ENCODE results near the gene TEX50.
"Not testable (repeated sequence)": the region's sequence is repeated elsewhere in the genome, so short reads cannot be mapped to it uniquely, and the experiment has no call there.

The TEX50 gene, protein sequence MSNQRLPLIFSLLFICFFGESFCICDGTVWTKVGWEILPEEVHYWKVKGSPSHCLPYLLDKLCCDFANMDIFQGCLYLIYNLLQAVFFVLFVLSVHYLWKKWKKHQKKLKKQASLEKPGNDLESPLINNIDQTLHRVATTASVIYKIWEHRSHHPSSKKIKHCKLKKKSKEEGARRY

DNA sequence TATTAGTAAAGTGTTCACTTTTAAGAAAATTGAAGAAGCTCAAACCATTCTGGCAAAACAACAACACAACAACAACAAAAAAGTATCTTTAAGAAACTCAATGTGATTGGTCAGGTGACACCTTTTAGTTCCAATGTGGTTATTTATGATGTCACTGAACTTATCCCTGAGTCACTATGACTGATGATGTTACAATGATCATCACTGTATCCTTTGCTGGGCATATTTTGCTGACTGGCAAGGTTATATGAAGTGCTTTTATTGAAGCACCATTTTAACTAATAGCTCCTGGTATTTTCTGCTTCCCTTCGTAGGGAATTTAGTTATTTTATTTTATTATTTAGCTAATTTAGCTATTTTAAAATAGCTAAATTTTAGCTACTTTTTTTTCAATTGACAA lies at the start of gene TEX50:
Gene TEX50 (plus strand): TSS at position 223 of the 400 bp plus-strand sequence. CDS start 184 bp downstream, outside the sequence.
- H3K27ac ChIP-seq = no peak within 1 kb of the TSS
- TF ChIP-seq CTCF (conservative IDR thresholded peaks at IDR 0.05) = no peak

DNA sequence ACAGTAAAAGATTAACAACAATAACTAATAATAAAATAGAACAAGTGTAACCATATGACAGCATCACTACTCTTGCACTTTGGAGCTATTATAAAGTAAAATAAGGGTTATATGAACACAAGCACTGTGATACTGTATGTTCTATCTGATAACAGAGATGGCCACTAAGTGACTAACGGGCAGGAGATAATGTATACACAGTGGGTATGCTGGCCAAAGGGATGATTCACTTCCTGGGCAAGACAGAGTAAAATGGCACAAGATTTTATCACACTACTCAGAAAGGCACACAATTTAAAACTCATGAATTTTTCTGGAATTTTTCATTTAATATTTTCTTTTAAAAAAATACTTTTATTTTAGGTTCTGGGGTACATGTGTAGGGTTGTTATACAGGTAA lies 44.6 kb upstream of the TEX50 start:
- no peak overlapping the region for H3K27ac ChIP-seq
- TF ChIP-seq CTCF (conservative IDR thresholded peaks at IDR 0.05) = no peak

GRCh38 chr1:173591138-173591537 lies 44.0 kb upstream of the TEX50 start:
- H3K27ac ChIP-seq = not testable (repeated sequence)

DNA sequence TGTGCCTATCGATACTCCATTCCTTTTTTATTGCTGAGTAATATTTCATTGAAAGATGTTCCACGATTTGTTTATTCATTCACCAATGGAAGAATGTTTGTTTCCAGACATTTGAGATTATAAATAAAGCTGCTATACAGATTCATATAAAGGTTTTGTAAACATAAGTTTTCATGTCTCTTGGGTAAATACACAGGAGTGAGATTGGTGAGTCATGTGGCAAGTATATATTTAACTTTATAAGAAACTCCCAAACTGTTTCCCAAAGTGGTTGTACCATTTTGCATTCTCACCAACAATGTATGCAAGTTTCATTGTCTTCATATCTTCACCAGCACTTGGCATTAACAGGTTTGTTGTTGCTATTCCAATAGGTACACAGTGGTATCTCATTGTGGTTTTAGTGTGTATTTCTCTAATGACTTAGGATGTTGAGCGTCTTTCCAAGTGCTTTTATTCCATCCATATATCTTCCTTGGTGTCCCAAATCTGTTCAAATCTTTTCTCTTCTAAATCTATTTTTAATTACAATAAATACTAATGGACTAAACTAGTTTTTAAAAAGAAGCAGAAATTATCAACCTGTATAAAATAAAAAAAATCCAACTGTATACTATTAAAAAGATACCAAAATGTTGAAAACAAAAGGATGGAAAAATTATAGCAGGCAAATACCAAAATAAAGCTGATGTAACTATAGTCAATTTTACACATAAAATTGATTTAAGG lies 38.9 kb upstream of the TEX50 start:
- TF ChIP-seq CTCF (conservative IDR thresholded peaks at IDR 0.05) = no peak
- H3K27ac ChIP-seq = no peak overlapping the region

GRCh38 chr1:173601588-173601987 lies 33.5 kb upstream of the TEX50 start:
- no peak for TF ChIP-seq CTCF (conservative IDR thresholded peaks at IDR 0.05)
- no peak overlapping the region for H3K27ac ChIP-seq

GRCh38 chr1:173603056-173603591 lies 32.0 kb upstream of the TEX50 start, which contains the start of gene SLC9C2:
TSS of gene SLC9C2 (minus strand) at chr1:173603072. CDS start at chr1:173601776, 1,296 bp downstream.
- no peak for TF ChIP-seq CTCF (conservative IDR thresholded peaks at IDR 0.05)
- no peak within 1 kb of the TSS for H3K27ac ChIP-seq

- H3K27ac ChIP-seq = no peak overlapping the region
- TF ChIP-seq CTCF (conservative IDR thresholded peaks at IDR 0.05) = no peak
Measured at GRCh38 chr1:173608503-173609216, 26.5 kb upstream of the TEX50 start.

GRCh38 chr1:173613086-173613485 lies 22.1 kb upstream of the TEX50 start:
- H3K27ac ChIP-seq = not testable (repeated sequence)
